Activated CD4-positive, alpha-beta T cell treated with anti-CD3 and anti-CD28 coated beads, Interleukin-2, amount 10 ng/mL, durations not matched to agents 24 days and 14 days (primary cell): ENCODE results near the gene SLC5A10. TPM values are rescaled to one million over a fixed set of nuclear protein-coding genes. Genes with fewer than 3 reads are reported as not detected.
"Not testable (repeated sequence)": the region's sequence is repeated elsewhere in the genome, so short reads cannot be mapped to it uniquely, and the experiment has no call there.

Source experiments
- DNase-seq: peaks from one replicate; pipeline ENCODE4 v3.0.0; 2022
- H3K27ac Mint-ChIP-seq: one replicate; pipeline ENCODE4 v1.8.0; 2022; ENCODE audit warnings: mild to moderate bottlenecking, mixed read lengths
- H3K27me3 Mint-ChIP-seq: one replicate; pipeline ENCODE4 v1.8.0; 2022; ENCODE audit warnings: mixed read lengths
- H3K36me3 Mint-ChIP-seq: one replicate; pipeline ENCODE4 v1.8.0; 2022; ENCODE audit warnings: low read depth, mild to moderate bottlenecking, mixed read lengths
- H3K4me1 Mint-ChIP-seq: one replicate; pipeline ENCODE4 v1.8.0; 2021; ENCODE audit warnings: mixed read lengths
- H3K4me3 Mint-ChIP-seq: one replicate; pipeline ENCODE4 v1.8.0; 2022; ENCODE audit warnings: mild to moderate bottlenecking, moderate library complexity, mixed read lengths
- H3K9me3 Mint-ChIP-seq: one replicate; pipeline ENCODE4 v1.8.0; 2021; ENCODE audit warnings: mixed read lengths
- intact Hi-C: fragments of 100-400 bp; cut with micrococcal nuclease; formaldehyde crosslinking; loops from one replicate; pipeline ENCODE4 v1.15.1; 2023
- total RNA-seq: library from RNA; stranded (reverse); gene quantifications from 2 replicates; pipeline ENCODE4 v1.2.3, GENCODE V29; 2022

Gene SLC5A10
- not detected in 2 replicates for total RNA-seq

DNA sequence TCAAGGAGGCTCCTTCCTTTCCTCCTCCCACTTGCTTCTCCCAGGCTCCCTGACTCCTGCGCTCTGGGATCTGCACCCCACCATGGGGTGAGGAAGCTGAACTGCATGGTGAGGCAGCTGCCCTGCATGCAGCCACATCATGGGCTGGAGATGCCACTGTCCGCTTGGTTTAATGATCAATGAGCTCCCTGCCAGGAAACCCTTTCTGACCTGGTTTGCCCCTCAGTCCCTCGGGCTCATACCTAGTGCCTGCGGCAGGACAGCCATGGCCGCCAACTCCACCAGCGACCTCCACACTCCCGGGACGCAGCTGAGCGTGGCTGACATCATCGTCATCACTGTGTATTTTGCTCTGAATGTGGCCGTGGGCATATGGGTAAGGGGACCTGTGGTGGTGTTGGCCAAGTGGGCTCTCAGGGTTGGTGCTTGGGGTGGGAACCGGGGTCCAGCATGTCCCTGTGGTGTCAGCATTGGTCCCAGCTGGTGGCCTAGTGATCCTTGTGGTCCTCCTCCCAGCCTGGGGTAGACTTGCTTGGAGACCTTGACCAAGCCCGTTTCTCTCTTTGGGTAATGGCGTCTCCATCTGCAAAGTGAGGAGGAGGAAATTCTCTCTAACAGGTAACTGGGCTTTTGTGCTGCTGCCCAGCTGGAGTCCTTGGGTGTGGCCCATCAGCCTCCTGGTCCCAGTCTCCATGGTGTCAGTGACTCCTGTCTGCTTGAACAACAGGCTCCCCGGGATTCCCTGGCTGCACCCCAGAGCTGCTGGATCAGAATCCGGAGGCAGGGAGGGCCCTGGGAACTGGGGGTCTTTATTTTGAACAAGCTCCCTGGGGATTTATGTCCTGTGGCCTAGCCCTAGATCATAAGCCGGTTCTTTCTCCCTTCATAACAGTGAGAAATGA is at the start of gene SLC5A10:
Gene SLC5A10, plus strand, starts transcription at position 225 of the 902 bp plus-strand sequence. Its CDS starts 41 bp downstream, at position 266.
- DNase-seq = no peak
- Mint-ChIP-seq H3K27me3 (peaks cover 11% of the 10 kb centered on the region), H3K36me3 (no peaks in the 10 kb centered on the region), H3K27ac (no peak within 1 kb of the TSS), H3K4me1 (peaks cover 15% of the 10 kb centered on the region), H3K9me3 (no peaks in the 10 kb centered on the region), H3K4me3 (no peak within 1 kb of the TSS)
- intact Hi-C loops = no loop called here

DNA sequence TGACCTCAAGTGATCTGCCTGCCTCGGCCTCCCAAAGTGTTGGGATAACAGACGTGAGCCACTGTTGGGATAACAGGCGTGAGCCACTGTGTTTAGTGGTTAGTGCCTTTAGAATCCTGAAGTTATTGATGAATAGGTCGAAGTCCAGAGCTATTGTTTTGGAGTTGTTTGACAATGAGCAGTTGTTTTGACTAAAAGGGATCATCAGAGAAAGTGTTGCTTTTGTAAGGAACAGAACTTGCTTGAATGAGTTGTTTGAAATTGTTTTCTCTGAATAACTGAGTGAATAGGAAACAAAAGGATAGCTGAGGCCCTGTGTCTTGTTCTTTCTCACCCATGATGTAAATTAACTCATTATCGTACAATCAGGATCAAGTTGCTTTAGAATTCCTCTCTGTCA is 47.5 kb upstream of the SLC5A10 start:
- H3K36me3 Mint-ChIP-seq = peaks cover 55% of the 10 kb centered on the region
- intact Hi-C loops = no loop called here
- no peak overlapping the region for H3K4me3 Mint-ChIP-seq
- DNase-seq = no peak
- peaks cover 26% of the 10 kb centered on the region for H3K4me1 Mint-ChIP-seq
- no peak overlapping the region for H3K27ac Mint-ChIP-seq
- H3K27me3 Mint-ChIP-seq = no peaks in the 10 kb centered on the region
- no peaks in the 10 kb centered on the region for H3K9me3 Mint-ChIP-seq

DNA sequence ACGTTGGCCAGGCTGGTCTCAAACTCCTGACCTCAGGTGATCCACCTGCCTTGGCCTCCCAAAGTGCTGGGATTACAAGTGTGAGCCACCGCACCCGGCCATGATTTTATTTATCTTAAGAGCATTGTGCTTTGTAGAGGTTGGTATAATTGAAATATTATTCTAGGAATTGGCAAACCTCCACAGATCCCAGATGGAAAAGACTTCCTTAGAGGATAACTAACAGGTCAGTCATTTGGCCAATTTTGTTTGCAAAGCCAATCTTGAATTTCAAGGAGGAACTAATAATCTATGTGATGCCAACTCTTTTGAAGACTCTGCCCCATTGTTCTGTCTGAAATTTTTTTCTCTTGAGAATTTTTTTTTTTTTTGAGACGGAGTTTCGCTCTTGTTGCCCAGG is 46.7 kb upstream of the SLC5A10 start:
- Mint-ChIP-seq H3K9me3 (no peaks in the 10 kb centered on the region), H3K27ac (no peak overlapping the region), H3K4me1 (peaks cover 24% of the 10 kb centered on the region), H3K4me3 (no peak overlapping the region), H3K36me3 (peaks cover 58% of the 10 kb centered on the region), H3K27me3 (no peaks in the 10 kb centered on the region)
- DNase-seq = no peak
- intact Hi-C loops = no loop called here

DNA sequence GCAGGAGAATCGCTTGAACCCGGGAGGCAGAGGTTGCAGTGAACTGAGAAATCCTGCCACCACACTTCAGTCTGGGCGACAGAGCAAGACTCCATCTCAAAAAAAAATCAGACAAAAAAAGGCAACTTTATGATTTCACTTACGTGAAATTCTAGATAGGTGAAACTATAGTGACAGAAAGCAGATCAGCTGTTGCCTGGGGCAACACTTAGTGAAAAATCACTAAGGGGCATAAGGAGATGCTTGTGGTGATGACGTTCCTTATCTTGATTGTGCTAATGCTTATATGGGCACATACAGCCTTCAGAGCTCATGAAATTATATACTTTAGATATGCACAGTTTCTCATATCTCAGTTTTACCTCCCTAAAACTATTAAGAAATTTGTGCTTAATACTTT is 41.6 kb upstream of the SLC5A10 start:
- Mint-ChIP-seq H3K36me3 (peaks cover 57% of the 10 kb centered on the region), H3K27me3 (no peaks in the 10 kb centered on the region)
- intact Hi-C loops = no loop called here

DNA sequence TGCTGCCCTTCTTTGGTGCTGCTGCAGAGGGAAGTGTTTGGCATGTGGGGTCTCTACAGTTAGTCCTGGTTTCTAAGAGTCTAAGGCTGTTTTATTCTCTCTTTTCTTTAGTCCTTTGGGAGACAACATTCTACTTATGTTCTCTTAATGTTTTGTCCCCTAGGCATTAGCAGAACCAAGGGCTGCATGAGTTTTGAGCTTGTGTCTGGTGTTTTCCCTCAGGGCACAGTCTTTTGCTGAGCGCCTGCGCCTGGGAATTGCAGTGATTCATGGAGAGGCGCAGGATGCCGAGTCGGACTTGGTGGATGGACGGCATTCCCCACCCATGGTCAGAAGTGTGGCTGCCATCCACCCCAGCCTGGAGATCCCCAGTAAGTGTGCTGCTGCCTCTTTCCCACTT is 41.1 kb upstream of the SLC5A10 start:
- Mint-ChIP-seq H3K27ac (no peak overlapping the region), H3K36me3 (peaks cover 62% of the 10 kb centered on the region), H3K27me3 (no peaks in the 10 kb centered on the region), H3K4me3 (no peak overlapping the region), H3K9me3 (no peaks in the 10 kb centered on the region), H3K4me1 (peaks cover 2% of the 10 kb centered on the region)
- intact Hi-C loops = no loop called here
- DNase-seq = no peak

More for the DNA sequence above, 41.6 kb upstream of the SLC5A10 start:
- H3K9me3 Mint-ChIP-seq = no peaks in the 10 kb centered on the region
- no peak overlapping the region for H3K27ac Mint-ChIP-seq
- H3K4me3 Mint-ChIP-seq = no peak overlapping the region
- peaks cover 2% of the 10 kb centered on the region for H3K4me1 Mint-ChIP-seq
- no peak for DNase-seq

DNA sequence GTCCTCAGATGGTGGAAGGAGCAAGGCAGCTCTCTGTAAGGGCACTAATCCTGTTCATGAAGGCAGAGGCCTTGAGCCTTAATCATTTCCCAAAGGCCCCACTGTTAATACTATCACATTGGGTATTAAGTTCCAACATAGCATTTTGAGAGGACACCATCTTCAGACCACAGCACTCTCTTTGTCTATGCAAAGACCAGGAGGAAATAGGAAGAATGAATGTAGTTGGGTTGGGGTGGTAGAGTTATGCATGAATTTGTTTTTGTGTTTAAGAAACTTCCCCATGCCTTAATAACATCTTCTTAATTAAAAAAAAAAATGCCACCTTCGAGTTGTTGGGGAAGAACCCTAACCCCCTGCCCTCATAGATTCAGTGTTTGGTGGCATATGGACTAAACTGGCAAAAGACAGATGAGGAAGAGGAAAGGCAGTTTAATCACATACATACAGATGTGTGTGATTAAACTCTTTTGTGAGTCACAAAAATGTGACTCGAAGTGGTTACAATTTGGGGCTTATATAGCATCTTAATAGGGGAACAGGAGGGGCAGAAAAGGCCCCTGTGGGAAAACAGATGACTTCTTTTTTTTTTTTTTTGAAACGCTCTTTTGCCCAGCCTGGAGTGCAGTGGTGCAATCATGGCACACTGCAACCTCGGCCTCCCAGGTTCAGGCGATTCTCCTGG is 35.0 kb upstream of the SLC5A10 start:
- Mint-ChIP-seq H3K4me3 (no peak overlapping the region), H3K27me3 (no peaks in the 10 kb centered on the region), H3K4me1 (peaks cover 35% of the 10 kb centered on the region), H3K27ac (no peak overlapping the region), H3K9me3 (no peaks in the 10 kb centered on the region), H3K36me3 (peaks cover 55% of the 10 kb centered on the region)
- DNase-seq = no peak
- intact Hi-C loops = no loop called here

DNA sequence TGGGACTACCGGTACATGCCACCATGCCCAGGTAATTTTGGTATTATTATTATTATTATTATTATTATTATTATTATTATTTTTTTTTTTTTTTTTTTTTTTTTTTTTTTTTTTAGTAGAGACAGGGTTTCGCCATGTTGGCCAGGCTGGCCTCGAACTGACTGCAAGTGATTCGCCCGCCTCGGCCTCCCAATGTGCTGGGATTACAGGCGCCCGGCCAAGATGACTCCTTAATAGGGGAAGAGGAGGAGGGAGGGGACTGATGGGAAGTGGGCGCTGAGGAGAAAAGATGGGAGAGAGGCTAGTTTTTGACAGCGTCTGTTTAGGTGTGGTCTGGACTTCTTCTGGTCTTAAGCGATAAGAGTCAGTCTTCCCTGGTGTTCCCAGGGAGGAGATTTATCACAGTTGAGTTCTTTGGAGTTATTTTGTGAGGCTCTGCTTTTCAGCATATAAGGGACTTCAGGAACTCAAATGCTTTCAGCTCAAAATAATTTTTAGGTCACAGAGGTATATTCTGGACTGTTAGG is 34.4 kb upstream of the SLC5A10 start:
- no peaks in the 10 kb centered on the region for H3K9me3 Mint-ChIP-seq
- H3K4me3 Mint-ChIP-seq = no peak overlapping the region
- intact Hi-C loops = no loop called here
- H3K36me3 Mint-ChIP-seq = peaks cover 50% of the 10 kb centered on the region
- H3K4me1 Mint-ChIP-seq = peaks cover 39% of the 10 kb centered on the region
- H3K27me3 Mint-ChIP-seq = no peaks in the 10 kb centered on the region
- DNase-seq = no peak
- no peak overlapping the region for H3K27ac Mint-ChIP-seq

DNA sequence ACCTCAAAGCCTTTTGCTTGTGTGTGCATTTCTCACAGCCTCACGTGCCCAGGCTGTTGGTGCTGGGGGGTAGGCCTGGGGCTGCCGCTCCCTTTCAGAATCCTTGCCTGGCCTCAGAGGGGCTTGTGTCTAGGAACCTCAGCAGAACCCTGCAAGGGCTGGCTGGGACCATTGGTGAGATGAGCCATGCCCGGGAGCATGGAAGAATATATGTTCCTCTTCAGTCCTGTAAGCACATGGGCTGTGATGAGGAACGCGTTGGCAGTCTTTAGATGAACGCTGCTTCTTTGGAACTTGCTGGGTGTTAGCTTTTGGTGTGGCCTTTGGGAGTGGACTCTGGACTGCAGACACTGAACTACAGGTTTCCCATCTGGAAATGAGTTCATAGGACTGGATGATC is 32.0 kb upstream of the SLC5A10 start:
- peaks cover 45% of the 10 kb centered on the region for H3K4me1 Mint-ChIP-seq
- no peak for DNase-seq
- peak overlapping the region; percentile 8 for H3K27ac Mint-ChIP-seq
- peaks cover 46% of the 10 kb centered on the region for H3K36me3 Mint-ChIP-seq
- H3K4me3 Mint-ChIP-seq = no peak overlapping the region
- H3K27me3 Mint-ChIP-seq = no peaks in the 10 kb centered on the region
- intact Hi-C loops = no loop called here
- no peaks in the 10 kb centered on the region for H3K9me3 Mint-ChIP-seq

DNA sequence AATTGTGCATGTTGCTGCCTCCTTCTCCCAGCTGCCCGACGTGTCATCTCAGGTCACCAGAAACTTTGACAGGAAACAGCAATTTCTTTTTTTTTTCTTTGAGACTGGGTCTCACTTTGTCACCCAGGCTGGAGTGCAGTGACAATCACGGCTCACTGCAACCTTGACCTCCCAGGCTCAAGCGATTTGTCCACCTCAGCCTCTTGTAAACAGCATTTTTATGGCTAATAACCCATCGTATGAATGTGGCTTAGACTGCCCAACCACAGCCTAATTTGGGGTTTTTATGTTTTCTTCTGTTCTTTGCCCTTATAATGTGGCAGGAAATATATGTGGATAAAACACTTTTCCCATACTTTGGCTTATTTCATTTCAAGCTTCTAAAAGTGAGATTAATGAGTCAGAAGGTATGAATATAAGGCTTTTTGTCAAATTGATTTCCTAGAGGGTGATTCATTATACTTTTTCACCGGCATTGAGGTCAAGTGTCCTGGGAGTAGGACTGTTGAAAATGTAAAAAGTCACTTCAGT is 31.0 kb upstream of the SLC5A10 start:
- peak; percentile 70 for DNase-seq
- peaks cover 54% of the 10 kb centered on the region for H3K4me1 Mint-ChIP-seq
- no peaks in the 10 kb centered on the region for H3K27me3 Mint-ChIP-seq
- intact Hi-C loops = no loop called here
- peaks cover 42% of the 10 kb centered on the region for H3K36me3 Mint-ChIP-seq
- H3K9me3 Mint-ChIP-seq = no peaks in the 10 kb centered on the region
- peak overlapping the region; percentile 64 for H3K4me3 Mint-ChIP-seq
- peak overlapping the region; percentile 90 for H3K27ac Mint-ChIP-seq

DNA sequence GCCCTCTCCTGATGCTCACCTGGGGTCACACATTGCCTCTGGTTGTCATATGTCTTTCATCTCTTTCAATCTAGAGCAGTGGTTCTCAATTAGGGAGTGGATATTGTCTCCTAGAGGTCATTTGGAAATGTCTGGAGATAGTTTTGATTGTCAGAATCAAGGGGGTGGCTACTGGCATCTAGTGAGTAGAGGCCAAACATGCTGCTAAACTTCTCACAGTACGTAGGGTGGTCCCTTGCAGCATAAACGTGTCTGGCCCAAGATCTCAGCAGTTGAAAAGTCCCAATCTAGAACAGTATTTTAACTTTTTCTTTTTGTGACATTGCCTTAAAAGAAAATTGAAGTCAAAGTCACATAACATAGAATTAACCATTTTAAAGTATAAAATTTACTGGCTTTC is 30.5 kb upstream of the SLC5A10 start:
- Mint-ChIP-seq H3K27me3 (no peaks in the 10 kb centered on the region), H3K36me3 (peaks cover 37% of the 10 kb centered on the region), H3K4me3 (peak overlapping the region; percentile 64), H3K9me3 (no peaks in the 10 kb centered on the region), H3K4me1 (peaks cover 54% of the 10 kb centered on the region), H3K27ac (peak overlapping the region; percentile 90)
- intact Hi-C loops = no loop called here
- no peak for DNase-seq

DNA sequence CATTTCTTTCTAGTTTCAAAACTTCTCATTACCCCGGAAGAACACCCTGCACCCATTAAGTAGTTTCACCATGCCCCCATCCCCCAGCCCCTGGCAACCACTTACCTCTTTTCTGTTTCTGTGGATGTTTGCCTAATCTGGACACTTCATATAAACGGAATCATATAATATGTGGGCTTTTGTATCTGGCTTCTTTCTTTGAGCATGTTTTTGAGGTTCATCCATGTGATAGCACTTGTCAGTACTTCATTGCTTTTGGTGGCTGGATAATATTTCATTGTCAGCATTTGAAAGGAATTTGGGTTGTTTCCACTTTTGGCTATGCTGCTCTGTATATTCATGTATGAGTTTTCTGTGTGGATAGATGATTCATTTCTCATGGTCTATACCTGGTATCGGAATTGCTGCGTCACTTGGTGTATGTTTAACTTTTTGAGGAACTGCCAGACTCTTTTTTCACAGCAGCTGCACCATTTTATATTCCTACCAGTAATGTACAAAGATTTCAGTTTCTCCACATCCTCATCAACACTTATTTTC is 30.0 kb upstream of the SLC5A10 start:
- Mint-ChIP-seq H3K36me3 (peaks cover 36% of the 10 kb centered on the region), H3K4me3 (peak overlapping the region; percentile 64), H3K27me3 (no peaks in the 10 kb centered on the region), H3K27ac (peak overlapping the region; percentile 90), H3K9me3 (no peaks in the 10 kb centered on the region), H3K4me1 (peaks cover 51% of the 10 kb centered on the region)
- DNase-seq = peak; percentile 69
- intact Hi-C loops = loop anchor here (1.0 kb wide), 2 partner anchors 21 to 62 kb away; no protein-coding TSS in a partner anchor

DNA sequence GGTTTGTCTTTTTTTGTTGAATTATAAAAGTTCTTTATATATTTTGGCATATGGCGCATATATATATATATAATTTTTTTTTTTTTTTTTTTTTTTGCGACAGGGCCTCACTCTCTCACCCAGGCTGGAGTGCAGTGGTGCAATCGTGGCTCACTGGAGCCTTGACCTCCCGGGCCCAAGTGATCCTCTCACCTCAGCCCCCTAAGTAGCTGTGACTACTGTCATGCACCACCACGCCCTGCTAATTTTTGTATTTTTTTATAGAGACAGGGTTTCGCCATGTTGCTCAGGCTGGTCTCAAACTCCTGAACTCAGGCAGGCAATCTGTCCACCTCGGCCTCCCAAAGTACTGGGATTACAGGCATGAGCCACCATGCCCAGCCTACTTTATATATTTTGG is 29.4 kb upstream of the SLC5A10 start:
- Mint-ChIP-seq H3K36me3 (peaks cover 35% of the 10 kb centered on the region), H3K4me1 (peaks cover 48% of the 10 kb centered on the region), H3K27ac (peak overlapping the region; percentile 90)
- H3K9me3 Mint-ChIP-seq, DNase-seq, H3K4me3 Mint-ChIP-seq, H3K27me3 Mint-ChIP-seq: not testable (repeated sequence)
- intact Hi-C loops = loop anchor here (1.0 kb wide), 2 partner anchors 21 to 62 kb away; no protein-coding TSS in a partner anchor

DNA sequence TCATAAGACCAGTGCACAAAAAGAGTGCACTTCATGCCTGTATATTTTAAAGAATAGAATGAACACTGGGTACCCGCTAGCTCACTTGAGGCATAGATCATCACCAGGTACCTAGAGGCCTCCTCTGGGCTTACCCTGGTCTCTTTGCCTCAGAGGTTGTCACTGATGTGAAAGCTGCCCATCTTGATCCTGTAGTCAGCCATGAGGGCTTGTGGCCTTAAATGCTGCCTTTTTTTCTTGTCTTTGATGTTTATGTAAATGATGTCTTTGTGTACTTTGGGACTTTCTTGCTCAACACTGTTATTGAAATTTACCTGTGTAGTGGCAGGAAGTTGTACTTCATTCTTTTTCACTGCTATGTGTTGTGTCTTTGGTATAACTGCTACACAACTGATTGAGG is 26.8 kb upstream of the SLC5A10 start:
- peaks cover 33% of the 10 kb centered on the region for H3K4me1 Mint-ChIP-seq

More for the DNA sequence above, 26.8 kb upstream of the SLC5A10 start:
- Mint-ChIP-seq H3K4me3 (peak overlapping the region; percentile 3), H3K27me3 (no peaks in the 10 kb centered on the region), H3K36me3 (peaks cover 38% of the 10 kb centered on the region), H3K27ac (peak overlapping the region; percentile 42), H3K9me3 (no peaks in the 10 kb centered on the region)
- DNase-seq = peak; percentile 71
- intact Hi-C loops = no loop called here
